Measurements from ENCODE around the gene AGPAT3.
"Not testable (repeated sequence)": the region's sequence is repeated elsewhere in the genome, so short reads cannot be mapped to it uniquely, and the experiment has no call there.

The AGPAT3 gene

GRCh38 chr21:43836616-43837015 lies 28.4 kb upstream of the AGPAT3 start:
- no peaks in the 10 kb centered on the region for H3K27me3 ChIP-seq (replicated peaks; ENCODE audit: control insufficient read depth, insufficient read depth, low read length)
- H3K36me3 ChIP-seq (ENCODE audit: control insufficient read depth, insufficient read depth, low read length), result no peaks in the 10 kb centered on the region
- DNase-seq (ENCODE audit: extremely low read depth, insufficient read length), result no peak
- H3K4me3 ChIP-seq (replicated peaks; ENCODE audit: low read depth, low read length), result no peak overlapping the region
- TF ChIP-seq CTCF (IDR thresholded peaks at IDR 0.05; ENCODE audit: insufficient read depth, low read length, poor library complexity, severe bottlenecking), result no peak

GRCh38 chr21:43840259-43840658 lies 24.8 kb upstream of the AGPAT3 start:
- no peak overlapping the region for H3K4me3 ChIP-seq (replicated peaks; ENCODE audit: low read depth, low read length)

GRCh38 chr21:43842742-43843141 lies 22.3 kb upstream of the AGPAT3 start:
- Histone ChIP-seq H3K4me3 (replicated peaks; ENCODE audit: low read depth, low read length) (no peak overlapping the region), H3K36me3 (ENCODE audit: control insufficient read depth, insufficient read depth, low read length) (no peaks in the 10 kb centered on the region), H3K27me3 (replicated peaks; ENCODE audit: control insufficient read depth, insufficient read depth, low read length) (no peaks in the 10 kb centered on the region)
- no peak for DNase-seq (ENCODE audit: extremely low read depth, insufficient read length)
- TF ChIP-seq CTCF (IDR thresholded peaks at IDR 0.05; ENCODE audit: insufficient read depth, low read length, poor library complexity, severe bottlenecking), result no peak

More at GRCh38 chr21:43840259-43840658, 24.8 kb upstream of the AGPAT3 start:
- H3K27me3 ChIP-seq (replicated peaks; ENCODE audit: control insufficient read depth, insufficient read depth, low read length), result no peaks in the 10 kb centered on the region
- no peak for DNase-seq (ENCODE audit: extremely low read depth, insufficient read length)
- no peak for TF ChIP-seq CTCF (IDR thresholded peaks at IDR 0.05; ENCODE audit: insufficient read depth, low read length, poor library complexity, severe bottlenecking)
- H3K36me3 ChIP-seq (ENCODE audit: control insufficient read depth, insufficient read depth, low read length), result no peaks in the 10 kb centered on the region

GRCh38 chr21:43844906-43845305 lies 20.1 kb upstream of the AGPAT3 start:
- H3K4me3 ChIP-seq (replicated peaks; ENCODE audit: low read depth, low read length); DNase-seq (ENCODE audit: extremely low read depth, insufficient read length); H3K27me3 ChIP-seq (replicated peaks; ENCODE audit: control insufficient read depth, insufficient read depth, low read length); H3K36me3 ChIP-seq (ENCODE audit: control insufficient read depth, insufficient read depth, low read length): not testable (repeated sequence)

GRCh38 chr21:43845386-43845785 lies 19.6 kb upstream of the AGPAT3 start:
- DNase-seq (ENCODE audit: extremely low read depth, insufficient read length), result no peak
- H3K36me3 ChIP-seq (ENCODE audit: control insufficient read depth, insufficient read depth, low read length), result no peaks in the 10 kb centered on the region
- no peak for TF ChIP-seq CTCF (IDR thresholded peaks at IDR 0.05; ENCODE audit: insufficient read depth, low read length, poor library complexity, severe bottlenecking)
- no peak overlapping the region for H3K4me3 ChIP-seq (replicated peaks; ENCODE audit: low read depth, low read length)
- H3K27me3 ChIP-seq (replicated peaks; ENCODE audit: control insufficient read depth, insufficient read depth, low read length), result no peaks in the 10 kb centered on the region

- DNase-seq (ENCODE audit: extremely low read depth, insufficient read length), result no peak
- no peaks in the 10 kb centered on the region for H3K36me3 ChIP-seq (ENCODE audit: control insufficient read depth, insufficient read depth, low read length)
- no peak overlapping the region for H3K4me3 ChIP-seq (replicated peaks; ENCODE audit: low read depth, low read length)
- H3K27me3 ChIP-seq (replicated peaks; ENCODE audit: control insufficient read depth, insufficient read depth, low read length), result no peaks in the 10 kb centered on the region
- no peak for TF ChIP-seq CTCF (IDR thresholded peaks at IDR 0.05; ENCODE audit: insufficient read depth, low read length, poor library complexity, severe bottlenecking)
Measured at GRCh38 chr21:43846430-43846829, 18.6 kb upstream of the AGPAT3 start.

All from GM06990 (cell line).